A673 (cell line): ENCODE data around the gene HNRNPM. TPM values are rescaled to one million over a fixed set of nuclear protein-coding genes. Genes with fewer than 3 reads are reported as not detected.

ENCODE experiments used
- BruUV-seq: library from RNA; stranded (reverse); fragments of 400-500 nt; replicated peaks from 2 replicates; lab custom pipeline; 2021; lab: Mats Ljungman, UMichigan
- CTCF ChIA-PET: fragments of 300-600 bp; sonication (Branson Sonifier 250); formaldehyde crosslinking; loops from one replicate; lab custom pipeline; 2022; ENCODE audit warnings: antibody characterized with exemption; lab: Charles Lee
- POLR2A ChIA-PET: fragments of 300-600 bp; sonication (Branson Sonifier 250); formaldehyde crosslinking; loops from one replicate; lab custom pipeline; 2022; ENCODE audit warnings: antibody characterized with exemption; ENCODE audit not compliant: low non-redundant PET; lab: Charles Lee
- DNase-seq: peaks from one replicate; pipeline ENCODE4 v3.0.0-alpha.2; 2015; ENCODE audit warnings: low spot score
- H3K27ac ChIP-seq: fragments of 200-600 bp; sonication (generic); 2 replicates; pipeline ENCODE4 v1.5.1; 2016; ENCODE audit warnings: mixed run types, low read depth, mild to moderate bottlenecking, mixed read lengths, antibody characterized with exemption, low read length; ENCODE audit not compliant: poor library complexity, severe bottlenecking
- H3K27me3 ChIP-seq: fragments of 200-600 bp; sonication (generic); replicated peaks from 2 replicates; pipeline ENCODE4 v1.6.1; 2017; ENCODE audit warnings: mixed run types, low read depth, mild to moderate bottlenecking, mixed read lengths, antibody characterized with exemption, low read length; ENCODE audit not compliant: insufficient read depth, poor library complexity
- H3K36me3 ChIP-seq: fragments of 200-600 bp; sonication (generic); 2 replicates; pipeline ENCODE4 v1.6.1; 2016; ENCODE audit warnings: mixed run types, mild to moderate bottlenecking, mixed read lengths, antibody characterized with exemption, low read length; ENCODE audit not compliant: insufficient read depth, poor library complexity, severe bottlenecking
- H3K4me1 ChIP-seq: fragments of 200-600 bp; sonication (generic); 2 replicates; pipeline ENCODE4 v1.6.1; 2017; ENCODE audit warnings: mixed run types, mild to moderate bottlenecking, mixed read lengths, antibody characterized with exemption, low read length; ENCODE audit not compliant: insufficient read depth, poor library complexity, severe bottlenecking
- H3K4me3 ChIP-seq: fragments of 200-600 bp; sonication (generic); 2 replicates; pipeline ENCODE4 v1.5.1; 2016; ENCODE audit warnings: low read depth, mixed run types, mild to moderate bottlenecking, mixed read lengths, low read length; ENCODE audit not compliant: poor library complexity, severe bottlenecking
- H3K9me3 ChIP-seq: fragments of 200-600 bp; sonication (generic); 2 replicates; pipeline ENCODE4 v1.6.1; 2016; ENCODE audit warnings: mixed run types, low read depth, mild to moderate bottlenecking, mixed read lengths, antibody characterized with exemption, low read length; ENCODE audit not compliant: poor library complexity, severe bottlenecking
- EZH2 ChIP-seq: fragments of 200-600 bp; sonication (generic); IDR thresholded peaks from 2 replicates; pipeline ENCODE4 v1.6.1; 2017; ENCODE audit warnings: borderline replicate concordance, low read depth, mild to moderate bottlenecking, mixed read lengths, antibody characterized with exemption, low read length; ENCODE audit not compliant: poor library complexity, severe bottlenecking
- intact Hi-C: fragments of 100-400 bp; cut with micrococcal nuclease; formaldehyde crosslinking; loops from one replicate; pipeline ENCODE4 v1.10.0; 2022; ENCODE audit not compliant: unreplicated experiment
- total RNA-seq: library from RNA; stranded (reverse); gene quantifications from 2 replicates; pipeline ENCODE4 v1.2.3, GENCODE V29; 2021
- TF ChIP-seq, protein P1 (sequence below): fragments of 300-800, 200-600 bp; sonication (generic); conservative IDR thresholded peaks from 2 replicates; pipeline ENCODE4 v1.5.1; 2017; ENCODE audit warnings: low read depth, mild to moderate bottlenecking, antibody characterized with exemption, low read length, moderate library complexity, mixed read lengths

HNRNPM gene
- total RNA-seq, 1 experiment from 2014 or later, result 436 TPM

GRCh38 chr19:8537099-8537498 is 92.3 kb downstream of the HNRNPM start:
- POLR2A ChIA-PET, result no interaction called here

More at GRCh38 chr19:8537099-8537498, 92.3 kb downstream of the HNRNPM start:
- Histone ChIP-seq H3K4me3 (no peak overlapping the region), H3K4me1 (peaks cover 7% of the 10 kb centered on the region), H3K27me3 (no peaks in the 10 kb centered on the region), H3K27ac (no peak overlapping the region), H3K36me3 (no peaks in the 10 kb centered on the region), H3K9me3 (no peaks in the 10 kb centered on the region)
- CTCF ChIA-PET, result no interaction called here
- TF ChIP-seq, protein P1, sequence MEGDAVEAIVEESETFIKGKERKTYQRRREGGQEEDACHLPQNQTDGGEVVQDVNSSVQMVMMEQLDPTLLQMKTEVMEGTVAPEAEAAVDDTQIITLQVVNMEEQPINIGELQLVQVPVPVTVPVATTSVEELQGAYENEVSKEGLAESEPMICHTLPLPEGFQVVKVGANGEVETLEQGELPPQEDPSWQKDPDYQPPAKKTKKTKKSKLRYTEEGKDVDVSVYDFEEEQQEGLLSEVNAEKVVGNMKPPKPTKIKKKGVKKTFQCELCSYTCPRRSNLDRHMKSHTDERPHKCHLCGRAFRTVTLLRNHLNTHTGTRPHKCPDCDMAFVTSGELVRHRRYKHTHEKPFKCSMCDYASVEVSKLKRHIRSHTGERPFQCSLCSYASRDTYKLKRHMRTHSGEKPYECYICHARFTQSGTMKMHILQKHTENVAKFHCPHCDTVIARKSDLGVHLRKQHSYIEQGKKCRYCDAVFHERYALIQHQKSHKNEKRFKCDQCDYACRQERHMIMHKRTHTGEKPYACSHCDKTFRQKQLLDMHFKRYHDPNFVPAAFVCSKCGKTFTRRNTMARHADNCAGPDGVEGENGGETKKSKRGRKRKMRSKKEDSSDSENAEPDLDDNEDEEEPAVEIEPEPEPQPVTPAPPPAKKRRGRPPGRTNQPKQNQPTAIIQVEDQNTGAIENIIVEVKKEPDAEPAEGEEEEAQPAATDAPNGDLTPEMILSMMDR, result no peak
- no peak for TF ChIP-seq EZH2
- DNase-seq, result no peak
- BruUV-seq, result no TSS peak
- intact Hi-C loops, result no loop called here

Other genes starting within 250 kb of the HNRNPM start
- 4.8 and 9.3 TPM in 2 replicates for gene CERS4, start 235.6 kb upstream of the HNRNPM start, total RNA-seq
- gene CD320, start 136.6 kb upstream of the HNRNPM start, total RNA-seq, result 121 and 135 TPM in 2 replicates
- 70.2 and 83.5 TPM in 2 replicates for gene NDUFA7, start 123.6 kb upstream of the HNRNPM start, total RNA-seq
- 1,301 and 1,324 TPM in 2 replicates for gene RPS28, start 123.5 kb upstream of the HNRNPM start, total RNA-seq
- gene KANK3, start 101.7 kb upstream of the HNRNPM start, total RNA-seq, result 0.73 and 1.1 TPM in 2 replicates
- 1.1 and 1.7 TPM in 2 replicates for gene ANGPTL4, start 80.8 kb upstream of the HNRNPM start, total RNA-seq
- 88.7 and 91.4 TPM in 2 replicates for gene RAB11B, start 54.6 kb upstream of the HNRNPM start, total RNA-seq
- 8.8 and 11.8 TPM in 2 replicates for gene MARCHF2, start 31.7 kb upstream of the HNRNPM start, total RNA-seq
- gene PRAM1, start 57.7 kb downstream of the HNRNPM start, total RNA-seq, result 0.42 and 0.49 TPM in 2 replicates
- gene ZNF414, start 69.2 kb downstream of the HNRNPM start, total RNA-seq, result 26.0 and 26.7 TPM in 2 replicates
- 0.26 and 0.37 TPM in 2 replicates for gene MYO1F, start 132.5 kb downstream of the HNRNPM start, total RNA-seq
- gene ADAMTS10, start 165.7 kb downstream of the HNRNPM start, total RNA-seq, result 29.5 and 40.5 TPM in 2 replicates
- gene NFILZ, start 185.7 kb downstream of the HNRNPM start, total RNA-seq, result not detected in 2 replicates